Ovary (tissue), 9 donors: ENCODE measurements around the gene MAFG. TPM values are rescaled to one million over a fixed set of nuclear protein-coding genes. Genes with fewer than 3 reads are reported as not detected.

Source experiments
- DNase-seq, 5 donors: peaks; one replicate each; pipeline ENCODE4 v3.0.0-alpha.2; 2019 to 2020
- H3K27ac ChIP-seq, 2 donors: fragments of 200-600 bp; one replicate each; pipeline versions ENCODE4 v1.5.1 to v1.8.0; 2019 to 2022
- H3K27me3 ChIP-seq: fragments of 200-600 bp; one replicate; pipeline ENCODE4 v1.8.0; 2022
- H3K36me3 ChIP-seq: fragments of 200-600 bp; sonication (generic); one replicate; pipeline ENCODE4 v1.5.1; 2019
- H3K4me1 ChIP-seq: one replicate; pipeline ENCODE4 v1.8.1; 2013; ENCODE audit warnings: mild to moderate bottlenecking, moderate library complexity; ENCODE audit not compliant: insufficient read depth
- H3K4me3 ChIP-seq: fragments of 200-600 bp; sonication (generic); one replicate; pipeline ENCODE4 v1.5.1; 2017
- H3K9me3 ChIP-seq, 2 donors: fragments of 200-600 bp in 1 of 2; sonication (generic) in 1 of 2; one replicate each; pipeline versions ENCODE4 v1.5.1 to v1.8.1; 2013 to 2019; ENCODE audit warnings: mild to moderate bottlenecking in 1 of 2, moderate library complexity in 1 of 2
- EP300 ChIP-seq: sonication (generic); formaldehyde crosslinking; IDR thresholded peaks from one replicate; pipeline ENCODE4 v1.6.1; 2017; ENCODE audit warnings: antibody characterized with exemption
- POLR2A ChIP-seq: fragments of 450-650 bp; IDR thresholded peaks from one replicate; pipeline ENCODE4 v1.6.1; 2017; ENCODE audit warnings: antibody characterized with exemption, mild to moderate bottlenecking, moderate library complexity
- WGBS, 3 donors: extraction: QIAGEN DNeasy Blood & Tissue Kit in 1 of 3; methylation state at CpG; one replicate each; pipeline versions ENCODE4 v1.1.5 to v1.1.7; 2013 to 2017; 5-methylcytosine and 5-hydroxymethylcytosine counted together
- intact Hi-C, 4 donors: fragments of 100-400 bp; cut with DNase I; formaldehyde crosslinking; loops; one replicate each; pipeline versions ENCODE4 v1.11.0 to v1.15.1; 2022 to 2023
- polyA plus RNA-seq, 2 donors: library from polyadenylated mRNA; stranded (reverse); fragments of 200-250 nt in 1 of 2; fragments of 350-450 nt in 1 of 2; fragmentation: Illumina TruSeq in 1 of 2; extraction: RNeasy Lipid Tissue Mini Kit (QIAGEN cat#74804) in 1 of 2; gene quantifications; one replicate each; pipeline ENCODE4 v1.2.3, GENCODE V29; 2013 to 2014
- total RNA-seq, 7 donors: library from RNA; depleted of rRNA in 2 of 7; stranded (reverse); fragments of >200 nt in 2 of 7; fragmentation: NEBNext Ultra II Directional in 3 of 7; extraction: Animal tissue kit (Norgen Biotek cat#: 25700) in 3 of 7; gene quantifications; one replicate each; pipeline versions ENCODE4 v1.1.0 to v1.2.4, GENCODE V29; 2016 to 2023
- TF ChIP-seq, protein P1 (sequence below), 3 donors: fragments of 450-650 bp in 2 of 3; fragments of 200-600 bp in 1 of 3; IDR thresholded peaks; one replicate each; pipeline versions ENCODE4 v1.5.1 to v1.8.0; 2016 to 2022; ENCODE audit warnings: antibody characterized with exemption in 3 of 3, mild to moderate bottlenecking in 1 of 3
- donor health status: DM: no; HTN: no; CAD: no; lungs with moderate emphysema.
- donor health status: DM: no; HTN: no; CAD: no.
- donor health status: Bipolar disorder and iron deficiency.
- donor health status: DM: yes; HTN: yes; CAD: no.
- donor health status: DM: no; HTN: no; CAD: no.
- donor health status: DM: yes; HTN: yes; CAD: no.

MAFG gene
- total and polyA plus RNA-seq, 9 donors: 9.5 to 21.1 (median 13.9) TPM

DNA sequence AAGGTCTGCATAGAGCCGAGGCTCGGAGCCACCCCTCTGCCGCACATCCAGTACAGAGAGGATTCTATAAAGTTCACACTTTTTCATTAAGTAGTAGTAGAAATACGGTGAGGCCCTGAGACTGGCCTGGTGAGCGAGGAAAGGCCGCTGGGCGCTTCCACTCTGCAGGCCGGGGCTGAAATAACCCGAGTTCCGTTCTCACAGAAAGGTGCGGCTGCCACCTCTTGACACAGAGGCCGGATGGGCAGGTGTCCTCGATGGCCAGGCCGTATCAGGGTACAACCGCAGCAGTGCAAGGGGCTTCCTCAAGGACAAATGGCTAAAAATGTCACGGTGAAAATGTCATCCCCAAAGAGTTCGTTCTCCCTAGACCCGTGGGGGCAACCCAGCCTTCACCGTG lies 15.6 kb downstream of the MAFG start:
- H3K36me3 ChIP-seq: no peaks in the 10 kb centered on the region
- intact Hi-C loops: no loop called here
- H3K4me1 ChIP-seq: peaks cover 2% of the 10 kb centered on the region
- H3K27me3 ChIP-seq: no peaks in the 10 kb centered on the region
- H3K9me3 ChIP-seq: no peaks in the 10 kb centered on the region
- DNase-seq: no peak
- H3K27ac ChIP-seq: peak overlapping the region in 1 of 2 donors; percentile 67
- WGBS, 3 donors: 74 to 85% (median 79%) methylated on average over 19 of the region's 19 CpGs
- no peak for TF ChIP-seq POLR2A
- TF ChIP-seq, protein P1, sequence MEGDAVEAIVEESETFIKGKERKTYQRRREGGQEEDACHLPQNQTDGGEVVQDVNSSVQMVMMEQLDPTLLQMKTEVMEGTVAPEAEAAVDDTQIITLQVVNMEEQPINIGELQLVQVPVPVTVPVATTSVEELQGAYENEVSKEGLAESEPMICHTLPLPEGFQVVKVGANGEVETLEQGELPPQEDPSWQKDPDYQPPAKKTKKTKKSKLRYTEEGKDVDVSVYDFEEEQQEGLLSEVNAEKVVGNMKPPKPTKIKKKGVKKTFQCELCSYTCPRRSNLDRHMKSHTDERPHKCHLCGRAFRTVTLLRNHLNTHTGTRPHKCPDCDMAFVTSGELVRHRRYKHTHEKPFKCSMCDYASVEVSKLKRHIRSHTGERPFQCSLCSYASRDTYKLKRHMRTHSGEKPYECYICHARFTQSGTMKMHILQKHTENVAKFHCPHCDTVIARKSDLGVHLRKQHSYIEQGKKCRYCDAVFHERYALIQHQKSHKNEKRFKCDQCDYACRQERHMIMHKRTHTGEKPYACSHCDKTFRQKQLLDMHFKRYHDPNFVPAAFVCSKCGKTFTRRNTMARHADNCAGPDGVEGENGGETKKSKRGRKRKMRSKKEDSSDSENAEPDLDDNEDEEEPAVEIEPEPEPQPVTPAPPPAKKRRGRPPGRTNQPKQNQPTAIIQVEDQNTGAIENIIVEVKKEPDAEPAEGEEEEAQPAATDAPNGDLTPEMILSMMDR (IDR thresholded peaks at IDR 0.05): no peak
- TF ChIP-seq EP300: no peak
- no peak overlapping the region for H3K4me3 ChIP-seq

DNA sequence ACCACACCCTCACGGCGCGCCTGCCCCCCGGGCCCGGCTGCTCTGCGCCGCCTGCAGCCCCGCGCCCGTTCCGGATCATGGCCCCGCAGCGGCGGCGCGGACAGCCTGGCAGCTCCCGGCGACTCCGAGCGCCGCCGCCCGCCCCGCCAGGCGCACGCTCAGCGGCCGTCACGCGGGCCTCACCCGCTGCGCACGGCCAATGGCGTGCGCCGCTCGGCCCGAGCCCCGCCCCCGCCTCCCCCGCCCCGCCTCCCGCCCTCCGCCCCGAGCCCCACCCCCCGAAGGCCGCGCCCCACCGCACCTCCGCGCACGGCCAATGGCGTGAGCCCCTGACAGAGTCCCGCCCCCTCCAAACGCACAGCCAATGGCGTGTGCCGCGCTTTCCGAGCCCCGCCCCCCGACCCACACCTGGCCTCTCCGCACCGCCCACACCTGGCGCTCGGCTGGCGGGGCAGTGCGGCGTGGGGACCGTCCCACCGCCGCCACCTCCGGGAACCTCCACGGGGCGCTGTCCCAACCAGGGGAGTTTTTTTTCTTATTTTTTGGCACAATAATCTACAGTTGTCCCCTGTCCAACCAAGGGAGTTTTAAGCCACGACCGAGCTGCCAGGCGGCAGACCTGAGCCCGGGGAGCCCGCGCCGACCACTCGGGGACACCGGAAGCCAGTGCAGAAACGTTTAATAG lies 16.1 kb downstream of the MAFG start, which contains the start of gene PCYT2:
Gene PCYT2, minus strand, starts transcription at position 123 of the 685 bp plus-strand sequence. Its CDS starts 44 bp downstream, at position 79.
- TF ChIP-seq, protein P1 (IDR thresholded peaks at IDR 0.05): no peak
- TF ChIP-seq POLR2A (no peak), EP300 (no peak)
- H3K27ac ChIP-seq: peak within 1 kb of the TSS in 1 of 2 donors; percentile 67

GRCh38 chr17:81910840-81911276 lies 16.7 kb downstream of the MAFG start:
- no peaks in the 10 kb centered on the region for H3K27me3 ChIP-seq
- H3K36me3 ChIP-seq: no peaks in the 10 kb centered on the region
- peaks cover 1% of the 10 kb centered on the region for H3K4me1 ChIP-seq
- intact Hi-C loops: no loop called here
- TF ChIP-seq EP300 (no peak), POLR2A (no peak)
- TF ChIP-seq, protein P1 (IDR thresholded peaks at IDR 0.05): no peak
- 0% methylated on average over 23 to 55 of the region's 55 CpGs for WGBS, 3 donors
- DNase-seq: no peak
- H3K27ac ChIP-seq: no peak overlapping the region
- no peaks in the 10 kb centered on the region for H3K9me3 ChIP-seq
- H3K4me3 ChIP-seq: peak overlapping the region; percentile 66

More for the DNA sequence above, 16.1 kb downstream of the MAFG start, which contains the start of gene PCYT2:
- Histone ChIP-seq H3K4me1 (peaks cover 1% of the 10 kb centered on the region), H3K9me3 (no peaks in the 10 kb centered on the region), H3K27me3 (no peaks in the 10 kb centered on the region), H3K4me3 (peak within 1 kb of the TSS; percentile 66), H3K36me3 (no peaks in the 10 kb centered on the region)
- WGBS, 3 donors: 1 to 3% (median 1%) methylated on average over 38 to 84 of the region's 84 CpGs
- intact Hi-C loops: no loop called here
- DNase-seq: peak; percentile 90 to 96 (median 93)

GRCh38 chr17:81909966-81910839 lies 17.3 kb downstream of the MAFG start:
- WGBS, 3 donors: 39 to 44% (median 43%) methylated on average over 23 of the region's 23 CpGs
- Histone ChIP-seq H3K27me3 (no peaks in the 10 kb centered on the region), H3K9me3 (no peaks in the 10 kb centered on the region), H3K4me1 (peaks cover 1% of the 10 kb centered on the region), H3K27ac (no peak overlapping the region), H3K4me3 (peak overlapping the region; percentile 66), H3K36me3 (no peaks in the 10 kb centered on the region)
- no peak for DNase-seq
- intact Hi-C loops: no loop called here
- TF ChIP-seq, protein P1 (IDR thresholded peaks at IDR 0.05): no peak
- no peak for TF ChIP-seq EP300
- TF ChIP-seq POLR2A: no peak
